ENCODE measurements around the gene NUMA1. TPM values are rescaled to one million over a fixed set of nuclear protein-coding genes. Genes with fewer than 3 reads are reported as not detected.
A peak's percentile ranks its signal among the peaks of the same experiment; 100 is the strongest.

Gene NUMA1
- polyA plus RNA-seq, 1 experiment: 79.5 TPM

GRCh38 chr11:72102631-72102945, 22.2 kb upstream of the NUMA1 start:
- peak overlapping the region; percentile 82 for H3K4me3 ChIP-seq (ENCODE audit: low read depth, low read length)
- CTCF ChIA-PET: interaction anchor here (1.3 to 6.1 kb wide), 5 partner anchors 12 to 81 kb away, joined by 4 to 52 read pairs (median 15); no protein-coding TSS in a partner anchor
- DNase-seq (ENCODE audit: low read depth, low spot score): no peak
- TF ChIP-seq CTCF (IDR thresholded peaks at IDR 0.05; ENCODE audit: low read depth, low read length): no peak
- peak overlapping the region; percentile 90 for H3K27ac ChIP-seq (ENCODE audit: low read depth, low read length)
- H3K27me3 ChIP-seq (ENCODE audit: control insufficient read depth, insufficient read depth, low read length): no peaks in the 10 kb centered on the region
- no peaks in the 10 kb centered on the region; the same call in none of the 2 replicates for H3K9me3 ChIP-seq (ENCODE audit: control insufficient read depth, insufficient read depth, low read length)
- POLR2A ChIA-PET: interaction anchor here (0.6 to 1.1 kb wide), 3 partner anchors 10 to 62 kb away, joined by 3 to 7 read pairs (median 3); partner anchors contain the start of gene ANAPC15

GRCh38 chr11:72102162-72102561, 21.8 kb upstream of the NUMA1 start:
- no peak for TF ChIP-seq CTCF (IDR thresholded peaks at IDR 0.05; ENCODE audit: low read depth, low read length)
- no peak for DNase-seq (ENCODE audit: low read depth, low spot score)
- ChIA-PET CTCF (interaction anchor here (1.3 to 6.1 kb wide), 5 partner anchors 11 to 81 kb away, joined by 4 to 52 read pairs (median 15); no protein-coding TSS in a partner anchor), POLR2A (interaction anchor here (0.6 to 1.1 kb wide), 3 partner anchors 10 to 61 kb away, joined by 3 to 7 read pairs (median 3); partner anchors contain the start of gene ANAPC15)
- no peaks in the 10 kb centered on the region for H3K27me3 ChIP-seq (ENCODE audit: control insufficient read depth, insufficient read depth, low read length)
- no peaks in the 10 kb centered on the region; the same call in none of the 2 replicates for H3K9me3 ChIP-seq (ENCODE audit: control insufficient read depth, insufficient read depth, low read length)
- H3K4me3 ChIP-seq (ENCODE audit: low read depth, low read length): peak overlapping the region; percentile 82
- no peak overlapping the region for H3K27ac ChIP-seq (ENCODE audit: low read depth, low read length)

GRCh38 chr11:72100462-72100861, 20.1 kb upstream of the NUMA1 start:
- CTCF ChIA-PET: interaction anchor here (1.4 to 6.1 kb wide), 4 partner anchors 10 to 123 kb away, joined by 5 to 52 read pairs (median 24); no protein-coding TSS in a partner anchor
- no peak for TF ChIP-seq CTCF (IDR thresholded peaks at IDR 0.05; ENCODE audit: low read depth, low read length)
- Histone ChIP-seq H3K27ac (ENCODE audit: low read depth, low read length) (no peak overlapping the region), H3K4me3 (ENCODE audit: low read depth, low read length) (no peak overlapping the region), H3K9me3 (ENCODE audit: control insufficient read depth, insufficient read depth, low read length) (no peaks in the 10 kb centered on the region; the same call in none of the 2 replicates), H3K27me3 (ENCODE audit: control insufficient read depth, insufficient read depth, low read length) (no peaks in the 10 kb centered on the region)
- POLR2A ChIA-PET: interaction anchor here (1.1 kb wide), 1 partner anchor 12 kb away, joined by 3 read pairs; the partner anchor contains the start of gene ANAPC15
- no peak for DNase-seq (ENCODE audit: low read depth, low spot score)

GRCh38 chr11:72100009-72100408, 19.7 kb upstream of the NUMA1 start:
- H3K9me3 ChIP-seq (ENCODE audit: control insufficient read depth, insufficient read depth, low read length): no peaks in the 10 kb centered on the region; the same call in none of the 2 replicates
- ChIA-PET POLR2A (no interaction called here), CTCF (interaction anchor here (3.0 to 6.1 kb wide), 3 partner anchors 9 to 83 kb away, joined by 15 to 52 read pairs (median 33); no protein-coding TSS in a partner anchor)
- no peaks in the 10 kb centered on the region for H3K27me3 ChIP-seq (ENCODE audit: control insufficient read depth, insufficient read depth, low read length)
- H3K27ac ChIP-seq (ENCODE audit: low read depth, low read length): no peak overlapping the region
- no peak overlapping the region for H3K4me3 ChIP-seq (ENCODE audit: low read depth, low read length)
- TF ChIP-seq CTCF (IDR thresholded peaks at IDR 0.05; ENCODE audit: low read depth, low read length): no peak
- no peak for DNase-seq (ENCODE audit: low read depth, low spot score)

- Histone ChIP-seq H3K9me3 (ENCODE audit: control insufficient read depth, insufficient read depth, low read length) (no peaks in the 10 kb centered on the region; the same call in none of the 2 replicates), H3K27me3 (ENCODE audit: control insufficient read depth, insufficient read depth, low read length) (no peaks in the 10 kb centered on the region), H3K27ac (ENCODE audit: low read depth, low read length) (no peak overlapping the region), H3K4me3 (ENCODE audit: low read depth, low read length) (no peak overlapping the region)
- no peak for DNase-seq (ENCODE audit: low read depth, low spot score)
- CTCF ChIA-PET: interaction anchor here (0.8 to 6.1 kb wide), 4 partner anchors 8 to 332 kb away, joined by 3 to 52 read pairs (median 18); no protein-coding TSS in a partner anchor
- no peak for TF ChIP-seq CTCF (IDR thresholded peaks at IDR 0.05; ENCODE audit: low read depth, low read length)
- POLR2A ChIA-PET: interaction anchor here (0.6 kb wide), 1 partner anchor 67 kb away, joined by 7 read pairs; no protein-coding TSS in a partner anchor
Observed at GRCh38 chr11:72098741-72099140, 18.4 kb upstream of the NUMA1 start.

Data from AG04450 (cell line).